Esophagus (tissue), 2 donors: ENCODE results near the gene SLC1A7. TPM values are rescaled to one million over a fixed set of nuclear protein-coding genes. Genes with fewer than 3 reads are reported as not detected.

Experiments
- H3K27ac ChIP-seq, 2 donors: one replicate each; pipeline ENCODE4 v1.5.1; 2013; ENCODE audit warnings: low read depth in 2 of 2, mild to moderate bottlenecking in 2 of 2, inconsistent platforms in 1 of 2, low read length in 1 of 2, moderate library complexity in 1 of 2
- H3K27me3 ChIP-seq, 2 donors: one replicate each; pipeline ENCODE4 v1.6.1; 2013; ENCODE audit warnings: low read length in 2 of 2, control low read depth in 1 of 2, mild to moderate bottlenecking in 1 of 2; ENCODE audit not compliant: insufficient read depth in 2 of 2, control insufficient read depth in 1 of 2
- H3K36me3 ChIP-seq, 2 donors: one replicate each; pipeline ENCODE4 v1.6.1; 2013; ENCODE audit warnings: low read length in 1 of 2; ENCODE audit not compliant: control insufficient read depth in 2 of 2, insufficient read depth in 2 of 2
- H3K4me1 ChIP-seq, 2 donors: one replicate each; pipeline ENCODE4 v1.6.1; 2013; ENCODE audit warnings: low read length in 1 of 2; ENCODE audit not compliant: control insufficient read depth in 2 of 2, insufficient read depth in 2 of 2
- H3K4me3 ChIP-seq, 2 donors: one replicate each; pipeline ENCODE4 v1.5.1; 2013; ENCODE audit warnings: low read length in 2 of 2, mild to moderate bottlenecking in 2 of 2, low read depth in 1 of 2, moderate library complexity in 1 of 2
- H3K9me3 ChIP-seq, 2 donors: one replicate each; pipeline ENCODE4 v1.6.1; 2013; ENCODE audit warnings: mild to moderate bottlenecking in 2 of 2, low read depth in 1 of 2, low read length in 1 of 2, moderate library complexity in 1 of 2; ENCODE audit not compliant: control insufficient read depth in 2 of 2, insufficient read depth in 1 of 2
- WGBS, 2 donors: extraction: QIAGEN DNeasy Blood & Tissue Kit; methylation state at CpG; one replicate each; pipeline ENCODE4 v1.1.7; 2013; 5-methylcytosine and 5-hydroxymethylcytosine counted together
- polyA plus RNA-seq, 2 donors: library from polyadenylated mRNA; stranded (reverse); fragments of 200-250 nt; gene quantifications; one replicate each; pipeline ENCODE4 v1.2.3, GENCODE V29; 2013
- donor health status: healthy with polysubstance abuse.
- donor health status: Bipolar disorder and iron deficiency.

Gene SLC1A7
- polyA plus RNA-seq, 2 donors: 0.05 to 0.10 TPM

- H3K9me3 ChIP-seq: peaks cover 0 to 18% of the 10 kb centered on the region in 2 donors
- no peak overlapping the region for H3K4me3 ChIP-seq
- whole genome bisulfite sequencing, 2 donors: 71 to 72% methylated on average over 8 of the region's 8 CpGs
- H3K27ac ChIP-seq: no peak overlapping the region
- H3K4me1 ChIP-seq: peaks cover 0 to under 1% of the 10 kb centered on the region in 2 donors
- no peaks in the 10 kb centered on the region for H3K36me3 ChIP-seq
- H3K27me3 ChIP-seq: no peaks in the 10 kb centered on the region
These were observed 38.0 kb downstream of the SLC1A7 start for GRCh38 chr1:53104289-53104913.

GRCh38 chr1:53094533-53094919, 47.9 kb downstream of the SLC1A7 start:
- 59 to 63% methylated on average over 13 of the region's 13 CpGs for whole genome bisulfite sequencing, 2 donors
- Histone ChIP-seq H3K27ac (no peak overlapping the region), H3K36me3 (no peaks in the 10 kb centered on the region)

DNA sequence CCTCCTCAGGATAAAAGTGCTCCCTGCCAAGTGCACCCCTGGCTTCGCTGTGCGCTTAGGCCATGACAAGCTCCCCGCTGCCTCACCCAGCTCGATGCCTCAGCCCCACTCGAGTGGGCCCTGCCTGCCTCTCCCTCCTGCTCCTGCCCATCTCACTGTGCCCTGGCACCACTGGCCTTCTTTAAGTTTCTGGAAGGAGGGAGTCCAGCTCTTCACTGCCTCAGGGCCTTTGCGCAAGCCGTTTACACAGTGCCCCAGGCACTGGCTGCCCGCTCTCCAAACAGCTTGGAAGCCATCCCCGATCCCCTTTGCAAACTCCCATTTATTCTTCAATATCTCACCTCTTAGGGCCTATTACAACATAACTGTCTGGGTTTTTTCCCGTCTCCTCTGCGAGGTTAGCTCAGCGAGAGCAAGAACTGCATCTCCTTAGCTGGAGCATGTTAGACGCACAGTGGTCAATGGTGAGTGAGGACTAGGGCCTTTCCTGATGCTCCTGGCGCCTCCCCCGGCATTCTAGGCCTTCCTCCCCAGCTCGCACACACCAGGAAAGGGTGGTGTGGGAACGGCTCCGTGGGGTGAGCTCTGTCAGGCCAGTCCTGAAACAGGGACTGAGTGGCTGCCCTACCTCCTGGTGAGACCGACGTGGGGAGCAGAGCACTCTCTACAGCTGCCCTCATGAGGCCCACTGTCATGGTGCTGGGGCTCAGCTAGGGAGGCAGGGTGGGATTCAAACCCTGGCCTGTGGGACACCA, 48.5 kb downstream of the SLC1A7 start:
- Histone ChIP-seq H3K9me3 (peaks cover 0 to 39% of the 10 kb centered on the region in 2 donors), H3K4me1 (peaks cover 0 to 3% of the 10 kb centered on the region in 2 donors), H3K36me3 (no peaks in the 10 kb centered on the region), H3K27me3 (no peaks in the 10 kb centered on the region), H3K4me3 (no peak overlapping the region), H3K27ac (no peak overlapping the region)
- WGBS, 2 donors: 92 to 93% methylated on average over 20 of the region's 20 CpGs

More at GRCh38 chr1:53094533-53094919, 47.9 kb downstream of the SLC1A7 start:
- H3K4me1 ChIP-seq: peaks cover 0 to 3% of the 10 kb centered on the region in 2 donors
- peaks cover 0 to 43% of the 10 kb centered on the region in 2 donors for H3K9me3 ChIP-seq
- no peak overlapping the region for H3K4me3 ChIP-seq
- H3K27me3 ChIP-seq: no peaks in the 10 kb centered on the region

DNA sequence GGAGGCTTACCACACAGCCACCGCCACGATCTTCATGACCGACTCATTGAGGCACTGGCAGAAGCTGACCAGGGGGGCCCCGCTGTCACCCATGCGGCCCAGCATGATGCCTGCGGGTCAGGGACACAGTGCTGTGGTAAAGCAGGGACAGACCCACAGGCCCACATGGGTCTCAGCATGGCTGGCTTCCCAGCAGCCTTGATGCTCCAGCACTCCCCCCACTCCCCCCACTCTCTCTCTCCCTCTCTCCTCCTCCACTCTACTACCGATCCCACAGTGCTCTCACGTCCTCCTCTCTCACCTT, 49.0 kb downstream of the SLC1A7 start:
- Histone ChIP-seq H3K4me1 (peaks cover 0 to 3% of the 10 kb centered on the region in 2 donors), H3K36me3 (no peaks in the 10 kb centered on the region), H3K4me3 (no peak overlapping the region), H3K27me3 (no peaks in the 10 kb centered on the region), H3K9me3 (peaks cover 0 to 33% of the 10 kb centered on the region in 2 donors), H3K27ac (no peak overlapping the region)
- 90 to 91% methylated on average over 7 to 8 of the region's 8 CpGs for WGBS, 2 donors

- Histone ChIP-seq H3K27me3 (no peaks in the 10 kb centered on the region), H3K36me3 (no peaks in the 10 kb centered on the region), H3K9me3 (peaks cover 0 to 29% of the 10 kb centered on the region in 2 donors), H3K4me3 (no peak overlapping the region), H3K27ac (no peak overlapping the region), H3K4me1 (peaks cover 0 to 3% of the 10 kb centered on the region in 2 donors)
- WGBS, 2 donors: 84 to 86% methylated on average over 28 to 33 of the region's 33 CpGs
These were observed 49.6 kb downstream of the SLC1A7 start for GRCh38 chr1:53092659-53093450.

GRCh38 chr1:53091841-53092645, 50.4 kb downstream of the SLC1A7 start:
- no peaks in the 10 kb centered on the region for H3K36me3 ChIP-seq
- H3K4me3 ChIP-seq: no peak overlapping the region
- no peaks in the 10 kb centered on the region for H3K27me3 ChIP-seq
- H3K4me1 ChIP-seq: peaks cover 0 to 3% of the 10 kb centered on the region in 2 donors
- WGBS, 2 donors: 85 to 86% methylated on average over 26 of the region's 26 CpGs
- H3K9me3 ChIP-seq: peaks cover 0 to 21% of the 10 kb centered on the region in 2 donors
- H3K27ac ChIP-seq: no peak overlapping the region

GRCh38 chr1:53090227-53091147, 52.0 kb downstream of the SLC1A7 start:
- no peak overlapping the region for H3K27ac ChIP-seq
- 84 to 88% methylated on average over 35 to 37 of the region's 37 CpGs for whole genome bisulfite sequencing, 2 donors
- H3K27me3 ChIP-seq: no peaks in the 10 kb centered on the region
- no peaks in the 10 kb centered on the region for H3K36me3 ChIP-seq
- peaks cover 0 to 6% of the 10 kb centered on the region in 2 donors for H3K9me3 ChIP-seq
- no peak overlapping the region for H3K4me3 ChIP-seq
- peaks cover 0 to 3% of the 10 kb centered on the region in 2 donors for H3K4me1 ChIP-seq

DNA sequence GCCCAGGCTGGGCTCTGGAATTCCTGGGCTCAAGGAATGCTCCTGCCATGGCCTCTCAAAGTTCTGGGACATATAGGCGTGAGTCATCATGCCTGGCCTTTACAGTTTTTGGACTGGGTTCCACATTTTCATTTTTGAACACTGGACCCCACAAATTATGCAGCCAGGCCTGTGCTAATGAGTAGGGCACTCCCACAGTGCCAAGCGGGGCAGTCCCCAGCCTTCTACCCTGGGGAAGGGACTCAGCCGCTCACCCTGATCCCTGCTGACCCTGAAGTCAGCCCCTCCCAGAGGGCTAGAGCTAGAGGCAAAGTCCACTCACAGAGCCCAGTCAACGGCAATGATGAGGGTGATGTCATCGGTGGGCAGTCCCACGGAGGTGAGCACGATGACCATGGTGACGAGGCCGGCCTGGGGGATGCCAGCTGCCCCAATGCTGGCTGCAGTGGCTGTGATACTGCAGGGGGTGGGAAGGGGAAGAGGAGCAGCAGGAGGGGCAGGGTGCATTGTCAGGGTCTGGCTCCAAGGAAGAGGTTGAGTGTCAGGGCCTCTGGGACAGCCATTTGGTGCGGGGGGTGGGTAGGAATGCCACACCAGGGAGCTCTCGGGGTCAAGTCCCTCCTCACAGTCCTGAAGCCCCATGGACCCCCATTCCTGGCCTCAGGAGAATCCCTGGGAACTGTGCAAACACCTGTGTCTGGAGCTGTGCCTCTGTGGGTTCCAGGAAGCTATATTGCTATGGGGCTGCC, 52.8 kb downstream of the SLC1A7 start:
- WGBS, 2 donors: 80 to 81% methylated on average over 10 to 11 of the region's 11 CpGs
- Histone ChIP-seq H3K4me1 (no peaks in the 10 kb centered on the region), H3K36me3 (no peaks in the 10 kb centered on the region), H3K4me3 (no peak overlapping the region), H3K27me3 (no peaks in the 10 kb centered on the region), H3K9me3 (no peaks in the 10 kb centered on the region), H3K27ac (no peak overlapping the region)
